ENCODE results near the gene TAF9.

TAF9 gene

DNA sequence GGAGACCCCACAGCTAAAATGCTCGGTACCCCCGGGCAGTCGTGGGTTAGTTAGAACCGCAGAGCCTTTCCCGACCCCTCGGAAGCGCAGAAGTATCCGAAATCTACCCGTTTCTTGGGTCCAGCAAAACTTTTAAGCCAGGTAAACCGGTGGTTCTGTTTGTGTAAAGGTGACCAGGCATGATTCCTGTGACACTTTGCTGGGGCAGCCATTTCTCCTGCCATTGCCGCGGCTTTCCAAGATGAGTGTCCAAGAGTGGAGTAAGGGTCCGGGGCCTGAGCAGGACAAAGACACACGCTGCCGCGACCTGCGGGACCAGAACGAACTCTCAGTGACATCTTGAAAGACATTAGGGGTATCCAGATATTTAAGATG, 46.3 kb upstream of the TAF9 start:
- H3K27ac ChIP-seq, result peak overlapping the region; percentile 85
- H3K4me3 ChIP-seq (ENCODE audit: low read depth, low read length), result peak overlapping the region; percentile 97
- H3K4me2 ChIP-seq (ENCODE audit: low read length), result peak overlapping the region; percentile 67
- H3K4me1 ChIP-seq, result no peaks in the 10 kb centered on the region
- H3K27me3 ChIP-seq (ENCODE audit: control insufficient read depth, insufficient read depth, low read length), result no peaks in the 10 kb centered on the region
- H2AFZ ChIP-seq, result peak overlapping the region; percentile 98
- H3K9ac ChIP-seq, result peak overlapping the region; percentile 84
- no peaks in the 10 kb centered on the region for H3K9me3 ChIP-seq (ENCODE audit: control insufficient read depth, low read length)
- H3K79me2 ChIP-seq, result peaks cover 7% of the 10 kb centered on the region
- TF ChIP-seq, protein P1, sequence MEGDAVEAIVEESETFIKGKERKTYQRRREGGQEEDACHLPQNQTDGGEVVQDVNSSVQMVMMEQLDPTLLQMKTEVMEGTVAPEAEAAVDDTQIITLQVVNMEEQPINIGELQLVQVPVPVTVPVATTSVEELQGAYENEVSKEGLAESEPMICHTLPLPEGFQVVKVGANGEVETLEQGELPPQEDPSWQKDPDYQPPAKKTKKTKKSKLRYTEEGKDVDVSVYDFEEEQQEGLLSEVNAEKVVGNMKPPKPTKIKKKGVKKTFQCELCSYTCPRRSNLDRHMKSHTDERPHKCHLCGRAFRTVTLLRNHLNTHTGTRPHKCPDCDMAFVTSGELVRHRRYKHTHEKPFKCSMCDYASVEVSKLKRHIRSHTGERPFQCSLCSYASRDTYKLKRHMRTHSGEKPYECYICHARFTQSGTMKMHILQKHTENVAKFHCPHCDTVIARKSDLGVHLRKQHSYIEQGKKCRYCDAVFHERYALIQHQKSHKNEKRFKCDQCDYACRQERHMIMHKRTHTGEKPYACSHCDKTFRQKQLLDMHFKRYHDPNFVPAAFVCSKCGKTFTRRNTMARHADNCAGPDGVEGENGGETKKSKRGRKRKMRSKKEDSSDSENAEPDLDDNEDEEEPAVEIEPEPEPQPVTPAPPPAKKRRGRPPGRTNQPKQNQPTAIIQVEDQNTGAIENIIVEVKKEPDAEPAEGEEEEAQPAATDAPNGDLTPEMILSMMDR (IDR thresholded peaks at IDR 0.05), result no peak
- H3K36me3 ChIP-seq (ENCODE audit: control insufficient read depth, insufficient read depth, low read length), result no peaks in the 10 kb centered on the region

- peak within 1 kb of the TSS; percentile 85 for H3K27ac ChIP-seq
- no peaks in the 10 kb centered on the region for H3K27me3 ChIP-seq (ENCODE audit: control insufficient read depth, insufficient read depth, low read length)
- H3K4me2 ChIP-seq (ENCODE audit: low read length), result peak within 1 kb of the TSS; percentile 67
- H2AFZ ChIP-seq, result peak within 1 kb of the TSS; percentile 98
- TF ChIP-seq, protein P1 (IDR thresholded peaks at IDR 0.05), result peak; percentile 54
- H3K4me3 ChIP-seq (ENCODE audit: low read depth, low read length), result peak within 1 kb of the TSS; percentile 97
- H3K79me2 ChIP-seq, result peaks cover 5% of the 10 kb centered on the region
- H3K9me3 ChIP-seq (ENCODE audit: control insufficient read depth, low read length), result no peaks in the 10 kb centered on the region
- no peaks in the 10 kb centered on the region for H3K36me3 ChIP-seq (ENCODE audit: control insufficient read depth, insufficient read depth, low read length)
- H3K9ac ChIP-seq, result peak within 1 kb of the TSS; percentile 84
- H3K4me1 ChIP-seq, result no peaks in the 10 kb centered on the region
Measured at GRCh38 chr5:69414885-69415583, 45.7 kb upstream of the TAF9 start, which contains the start of gene MARVELD2. Gene MARVELD2 (plus strand): TSS chr5:69415116. CDS start chr5:69419386, 4,270 bp downstream.

DNA sequence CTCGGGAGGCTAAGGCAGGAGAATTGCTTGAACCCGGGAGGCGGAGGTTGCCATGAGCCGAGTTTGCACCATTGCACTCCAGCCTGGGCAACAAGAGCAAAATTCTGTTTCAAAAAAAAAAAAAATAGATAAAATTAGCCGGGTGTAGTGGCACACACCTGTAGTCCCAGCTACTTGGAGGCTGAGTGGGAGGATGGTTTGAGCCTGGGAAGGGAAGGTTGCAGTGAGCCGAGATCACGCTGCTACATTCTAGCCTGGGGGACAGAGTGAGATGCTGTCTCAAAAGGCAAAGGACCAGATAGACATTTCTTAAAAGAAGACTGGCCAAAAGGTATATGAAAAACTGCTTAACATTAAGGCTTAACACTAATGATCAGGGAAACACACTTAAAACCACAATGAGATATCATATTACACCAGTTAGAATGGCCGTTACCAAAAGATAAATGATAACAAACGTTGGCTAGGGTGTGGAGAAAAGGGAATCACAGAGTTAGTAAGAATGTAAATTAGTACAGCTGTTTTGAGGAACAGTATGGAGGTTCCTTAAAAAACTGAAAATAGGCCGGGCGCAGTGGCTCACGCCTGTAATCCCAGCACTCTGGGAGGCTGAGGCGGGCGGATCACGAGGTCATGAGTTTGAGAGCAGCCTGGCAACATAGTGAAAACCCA, 35.5 kb upstream of the TAF9 start:
- Histone ChIP-seq H3K9me3 (ENCODE audit: control insufficient read depth, low read length) (no peaks in the 10 kb centered on the region), H3K27me3 (ENCODE audit: control insufficient read depth, insufficient read depth, low read length) (no peaks in the 10 kb centered on the region), H2AFZ (no peak overlapping the region), H3K79me2 (no peaks in the 10 kb centered on the region), H3K9ac (no peak overlapping the region), H3K4me1 (no peaks in the 10 kb centered on the region), H3K4me3 (ENCODE audit: low read depth, low read length) (no peak overlapping the region), H3K36me3 (ENCODE audit: control insufficient read depth, insufficient read depth, low read length) (no peaks in the 10 kb centered on the region), H3K27ac (no peak overlapping the region), H3K4me2 (ENCODE audit: low read length) (no peak overlapping the region)
- TF ChIP-seq, protein P1 (IDR thresholded peaks at IDR 0.05), result no peak

DNA sequence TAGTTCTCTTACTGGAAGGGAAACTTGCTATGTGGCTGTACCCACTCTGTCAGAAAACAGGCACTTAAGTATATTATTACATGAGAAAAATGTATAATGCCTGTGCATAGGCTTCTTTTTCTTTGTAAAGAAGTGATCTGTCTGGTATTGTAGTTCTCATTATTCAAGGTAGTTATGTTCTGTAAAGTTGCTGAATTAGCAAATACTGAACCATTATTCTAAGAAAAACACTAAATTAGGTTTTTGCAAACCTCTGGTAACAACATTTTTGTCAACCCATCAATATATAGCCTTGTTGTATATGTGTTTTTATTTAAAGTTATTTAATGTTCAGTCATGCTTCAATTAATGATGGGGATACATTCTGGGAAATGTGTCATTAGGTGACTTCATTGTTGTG, 9.1 kb upstream of the TAF9 start:
- Histone ChIP-seq H3K27me3 (ENCODE audit: control insufficient read depth, insufficient read depth, low read length) (no peaks in the 10 kb centered on the region), H3K9ac (no peak overlapping the region), H2AFZ (no peak overlapping the region), H3K79me2 (no peaks in the 10 kb centered on the region), H3K4me1 (no peaks in the 10 kb centered on the region), H3K36me3 (ENCODE audit: control insufficient read depth, insufficient read depth, low read length) (no peaks in the 10 kb centered on the region), H3K4me2 (ENCODE audit: low read length) (no peak overlapping the region), H3K4me3 (ENCODE audit: low read depth, low read length) (no peak overlapping the region), H3K9me3 (ENCODE audit: control insufficient read depth, low read length) (no peaks in the 10 kb centered on the region), H3K27ac (no peak overlapping the region)
- TF ChIP-seq, protein P1 (IDR thresholded peaks at IDR 0.05), result no peak

All from parathyroid adenoma (tissue), 2 donors.